Activated CD4-positive, alpha-beta T cell treated with anti-CD3 and anti-CD28 coated beads for 36 hours (primary cell): ENCODE data around the gene DDX28. TPM values are rescaled to one million over a fixed set of nuclear protein-coding genes. Genes with fewer than 3 reads are reported as not detected.

Experiments
- ATAC-seq: fragments of 200-7000 bp; cut with Tn5 transposase; one replicate; pipeline ENCODE4 v1.10.0; 2021; ENCODE audit warnings: mild to moderate bottlenecking, moderate library complexity
- CTCF ChIA-PET: fragments of 350-600 bp; sonication (Branson Sonifier 250); formaldehyde crosslinking; loops from one replicate; lab custom pipeline; 2021; ENCODE audit warnings: antibody characterized with exemption; lab: Charles Lee
- POLR2A ChIA-PET: fragments of 350-600 bp; sonication (Branson Sonifier 250); formaldehyde crosslinking; loops from one replicate; lab custom pipeline; 2021; ENCODE audit warnings: antibody characterized with exemption, inconsistent platforms; lab: Charles Lee
- DNase-seq: peaks from one replicate; pipeline ENCODE4 v3.0.0-alpha.2; 2020
- H3K27ac Mint-ChIP-seq: one replicate; pipeline ENCODE4 v1.8.0; 2021; ENCODE audit warnings: mixed read lengths
- H3K27me3 Mint-ChIP-seq: one replicate; pipeline ENCODE4 v1.8.0; 2021; ENCODE audit warnings: mixed read lengths
- H3K36me3 Mint-ChIP-seq: one replicate; pipeline ENCODE4 v1.8.0; 2021; ENCODE audit warnings: low read depth, mixed read lengths
- H3K4me1 Mint-ChIP-seq: one replicate; pipeline ENCODE4 v1.8.0; 2021; ENCODE audit warnings: mixed read lengths
- H3K4me3 Mint-ChIP-seq: one replicate; pipeline ENCODE4 v1.8.0; 2021; ENCODE audit warnings: mild to moderate bottlenecking, moderate library complexity, mixed read lengths
- H3K9me3 Mint-ChIP-seq: one replicate; pipeline ENCODE4 v1.8.0; 2021; ENCODE audit warnings: low read depth, mixed read lengths
- intact Hi-C, 2 experiments: fragments of 100-400 bp; cut with DNase I in 1 of 2; cut with micrococcal nuclease in 1 of 2; formaldehyde crosslinking; loops; one replicate each; pipeline versions ENCODE4 v1.14.2 to v1.15.1; 2022 to 2024; cut with DNase I, micrococcal nuclease
- total RNA-seq, 2 experiments: library from RNA; stranded (reverse); gene quantifications; one replicate each; pipeline ENCODE4 v1.2.3, GENCODE V29; 2021

Gene DDX28
- 10 to 100 TPM; 13.7 to 17.1 TPM for total RNA-seq

- H3K4me1 Mint-ChIP-seq, result peaks cover 23% of the 10 kb centered on the region
- no peaks in the 10 kb centered on the region for H3K27me3 Mint-ChIP-seq
- peak within 1 kb of the TSS; percentile 97 for H3K27ac Mint-ChIP-seq
- intact Hi-C loops, result loop anchor here (1.0 to 2.0 kb wide), 9 partner anchors 30 to 216 kb away; partner anchors contain the start of genes CENPT (in 1 of the 2), EDC4 (in 1 of the 2), NUTF2 (in 1 of the 2) and PSKH1 (in 1 of the 2)
- ChIA-PET CTCF (interaction anchor here (0.7 to 2.0 kb wide), 11 partner anchors 9 to 118 kb away, joined by 3 to 8 read pairs (median 4); partner anchors contain the start of genes DPEP2 and NFATC3), POLR2A (interaction anchor here (0.6 to 3.5 kb wide), 8 partner anchors 12 to 1185 kb away, joined by 3 to 21 read pairs (median 4); partner anchors contain the start of genes DPEP2, RANBP10 and TSNAXIP1)
- peak; percentile 89 for ATAC-seq
- H3K9me3 Mint-ChIP-seq, result no peaks in the 10 kb centered on the region
- H3K36me3 Mint-ChIP-seq, result peaks cover 26% of the 10 kb centered on the region
- peak; percentile 95 for DNase-seq
- H3K4me3 Mint-ChIP-seq, result peak within 1 kb of the TSS; percentile 95
Observed at GRCh38 chr16:68022728-68023537, at the start of gene DDX28, which contains the start of gene DUS2. Gene DDX28 (minus strand): TSS chr16:68023232. CDS start chr16:68023202, 30 bp downstream. Gene DUS2 (plus strand): TSS chr16:68023284. CDS start chr16:68038024, 14,740 bp downstream.

GRCh38 chr16:68072038-68072695, 49.1 kb upstream of the DDX28 start:
- no peak overlapping the region for H3K4me3 Mint-ChIP-seq
- ATAC-seq (no peak), DNase-seq (no peak)
- intact Hi-C loops, result no loop called here
- H3K4me1 Mint-ChIP-seq, result peaks cover 72% of the 10 kb centered on the region
- H3K9me3 Mint-ChIP-seq, result no peaks in the 10 kb centered on the region
- H3K27ac Mint-ChIP-seq, result no peak overlapping the region
- ChIA-PET POLR2A (interaction anchor here (1.1 kb wide), 1 partner anchor 13 kb away, joined by 5 read pairs; the partner anchor contains the start of gene NFATC3), CTCF (interaction anchor here (0.6 to 1.6 kb wide), 6 partner anchors 12 to 158 kb away, joined by 3 to 4 read pairs (median 3); no protein-coding TSS in a partner anchor)
- peaks cover 66% of the 10 kb centered on the region for H3K36me3 Mint-ChIP-seq
- no peaks in the 10 kb centered on the region for H3K27me3 Mint-ChIP-seq

- H3K9me3 Mint-ChIP-seq, result no peaks in the 10 kb centered on the region
- ATAC-seq (no peak), DNase-seq (no peak)
- H3K4me1 Mint-ChIP-seq, result peaks cover 72% of the 10 kb centered on the region
- ChIA-PET CTCF (interaction anchor here (0.7 to 1.6 kb wide), 5 partner anchors 13 to 209 kb away, joined by 3 to 4 read pairs (median 3); no protein-coding TSS in a partner anchor), POLR2A (interaction anchor here (1.1 kb wide), 1 partner anchor 14 kb away, joined by 5 read pairs; the partner anchor contains the start of gene NFATC3)
- intact Hi-C loops, result loop anchor here in 1 of 2 experiments (2.0 kb wide), 1 partner anchor 13 kb away; the partner anchor contains the start of gene NFATC3
- no peaks in the 10 kb centered on the region for H3K27me3 Mint-ChIP-seq
- peaks cover 64% of the 10 kb centered on the region for H3K36me3 Mint-ChIP-seq
- H3K4me3 Mint-ChIP-seq, result no peak overlapping the region
- H3K27ac Mint-ChIP-seq, result no peak overlapping the region
Observed at GRCh38 chr16:68071518-68071901, 48.5 kb upstream of the DDX28 start.

GRCh38 chr16:68070806-68071517, 47.9 kb upstream of the DDX28 start:
- ChIA-PET CTCF (interaction anchor here (0.7 to 1.6 kb wide), 8 partner anchors 8 to 208 kb away, joined by 3 to 5 read pairs (median 3); no protein-coding TSS in a partner anchor), POLR2A (no interaction called here)
- Mint-ChIP-seq H3K4me1 (peaks cover 75% of the 10 kb centered on the region), H3K27ac (peak overlapping the region; percentile 85), H3K27me3 (no peaks in the 10 kb centered on the region), H3K9me3 (no peaks in the 10 kb centered on the region), H3K4me3 (no peak overlapping the region), H3K36me3 (peaks cover 59% of the 10 kb centered on the region)
- intact Hi-C loops, result loop anchor here in 1 of 2 experiments (2.0 kb wide), 1 partner anchor 14 kb away; the partner anchor contains the start of gene NFATC3
- peak; percentile 60 for DNase-seq
- ATAC-seq, result peak; percentile 73

- Mint-ChIP-seq H3K27ac (peak overlapping the region; percentile 85), H3K4me3 (no peak overlapping the region), H3K27me3 (no peaks in the 10 kb centered on the region), H3K36me3 (peaks cover 53% of the 10 kb centered on the region), H3K4me1 (peaks cover 74% of the 10 kb centered on the region), H3K9me3 (no peaks in the 10 kb centered on the region)
- intact Hi-C loops, result loop anchor here in 1 of 2 experiments (2.0 kb wide), 1 partner anchor 15 kb away; the partner anchor contains the start of gene NFATC3
- ATAC-seq (no peak), DNase-seq (no peak)
- ChIA-PET POLR2A (no interaction called here), CTCF (interaction anchor here (0.8 to 1.6 kb wide), 7 partner anchors 8 to 254 kb away, joined by 3 to 5 read pairs (median 3); partner anchors contain the start of gene NFATC3)
Observed at GRCh38 chr16:68070249-68070730, 47.3 kb upstream of the DDX28 start.

GRCh38 chr16:68069511-68070248, 46.6 kb upstream of the DDX28 start:
- H3K4me3 Mint-ChIP-seq, result no peak overlapping the region
- H3K36me3 Mint-ChIP-seq, result peaks cover 51% of the 10 kb centered on the region

GRCh38 chr16:68068926-68069325, 45.9 kb upstream of the DDX28 start:
- peaks cover 47% of the 10 kb centered on the region for H3K36me3 Mint-ChIP-seq
- DNase-seq (no peak), ATAC-seq (no peak)
- ChIA-PET CTCF (interaction anchor here (0.6 to 2.0 kb wide), 7 partner anchors 17 to 159 kb away, joined by 3 to 4 read pairs (median 4); partner anchors contain the start of gene NFATC3), POLR2A (no interaction called here)
- no peak overlapping the region for H3K4me3 Mint-ChIP-seq
- H3K27me3 Mint-ChIP-seq, result no peaks in the 10 kb centered on the region
- no peaks in the 10 kb centered on the region for H3K9me3 Mint-ChIP-seq
- H3K4me1 Mint-ChIP-seq, result peaks cover 73% of the 10 kb centered on the region
- intact Hi-C loops, result no loop called here
- H3K27ac Mint-ChIP-seq, result no peak overlapping the region

More at GRCh38 chr16:68069511-68070248, 46.6 kb upstream of the DDX28 start:
- H3K4me1 Mint-ChIP-seq, result peaks cover 73% of the 10 kb centered on the region
- peak overlapping the region; percentile 85 for H3K27ac Mint-ChIP-seq
- peak; percentile 54 for DNase-seq
- ChIA-PET CTCF (interaction anchor here (0.6 to 2.0 kb wide), 9 partner anchors 9 to 253 kb away, joined by 3 to 5 read pairs (median 4); partner anchors contain the start of gene NFATC3), POLR2A (no interaction called here)
- H3K27me3 Mint-ChIP-seq, result no peaks in the 10 kb centered on the region
- peak; percentile 50 for ATAC-seq
- intact Hi-C loops, result loop anchor here in 1 of 2 experiments (2.0 kb wide), 1 partner anchor 15 kb away; the partner anchor contains the start of gene NFATC3
- no peaks in the 10 kb centered on the region for H3K9me3 Mint-ChIP-seq

GRCh38 chr16:68066763-68067162, 43.7 kb upstream of the DDX28 start:
- intact Hi-C loops, result no loop called here
- Mint-ChIP-seq H3K4me1 (peaks cover 75% of the 10 kb centered on the region), H3K27ac (no peak overlapping the region)

GRCh38 chr16:68065716-68066305, 42.8 kb upstream of the DDX28 start:
- peaks cover 42% of the 10 kb centered on the region for H3K36me3 Mint-ChIP-seq
- no peak overlapping the region for H3K4me3 Mint-ChIP-seq
- ATAC-seq (no peak), DNase-seq (no peak)
- intact Hi-C loops, result loop anchor here in 1 of 2 experiments (2.0 kb wide), 1 partner anchor 249 kb away; no protein-coding TSS in a partner anchor
- POLR2A ChIA-PET, result no interaction called here
- H3K4me1 Mint-ChIP-seq, result peaks cover 73% of the 10 kb centered on the region
- no peaks in the 10 kb centered on the region for H3K9me3 Mint-ChIP-seq
- H3K27ac Mint-ChIP-seq, result no peak overlapping the region
- CTCF ChIA-PET, result interaction anchor here (0.6 to 2.9 kb wide), 17 partner anchors 8 to 224 kb away, joined by 3 to 15 read pairs (median 4); partner anchors contain the start of gene NFATC3
- no peaks in the 10 kb centered on the region for H3K27me3 Mint-ChIP-seq

More at GRCh38 chr16:68066763-68067162, 43.7 kb upstream of the DDX28 start:
- Mint-ChIP-seq H3K4me3 (no peak overlapping the region), H3K9me3 (no peaks in the 10 kb centered on the region), H3K36me3 (peaks cover 43% of the 10 kb centered on the region), H3K27me3 (no peaks in the 10 kb centered on the region)
- CTCF ChIA-PET, result interaction anchor here (0.5 to 2.9 kb wide), 5 partner anchors 9 to 163 kb away, joined by 3 to 15 read pairs (median 4); no protein-coding TSS in a partner anchor
- POLR2A ChIA-PET, result no interaction called here
- no peak for DNase-seq
- no peak for ATAC-seq
